ENCODE measurements around the gene SH3BGRL2.

The SH3BGRL2 gene

DNA sequence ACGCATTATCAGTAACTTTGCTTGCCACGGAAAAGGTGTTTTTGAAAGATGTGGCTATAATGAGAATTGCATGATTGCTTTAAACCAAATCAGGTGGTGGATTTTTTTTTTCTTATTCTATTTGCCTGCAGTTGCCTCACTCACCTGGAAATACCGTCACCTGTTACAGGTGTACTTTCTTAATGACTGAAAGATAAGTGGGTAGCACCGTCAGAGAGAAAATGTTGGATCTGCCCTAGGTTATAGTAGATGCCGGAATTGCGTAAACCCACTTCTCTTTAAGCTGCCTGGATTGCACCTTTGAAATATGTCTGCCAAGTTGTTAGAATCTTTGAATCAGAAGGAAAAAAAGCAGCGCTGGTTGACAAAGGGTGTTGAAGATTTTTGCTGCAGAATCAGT is 68.5 kb downstream of the SH3BGRL2 start:
- TF ChIP-seq, protein P1, sequence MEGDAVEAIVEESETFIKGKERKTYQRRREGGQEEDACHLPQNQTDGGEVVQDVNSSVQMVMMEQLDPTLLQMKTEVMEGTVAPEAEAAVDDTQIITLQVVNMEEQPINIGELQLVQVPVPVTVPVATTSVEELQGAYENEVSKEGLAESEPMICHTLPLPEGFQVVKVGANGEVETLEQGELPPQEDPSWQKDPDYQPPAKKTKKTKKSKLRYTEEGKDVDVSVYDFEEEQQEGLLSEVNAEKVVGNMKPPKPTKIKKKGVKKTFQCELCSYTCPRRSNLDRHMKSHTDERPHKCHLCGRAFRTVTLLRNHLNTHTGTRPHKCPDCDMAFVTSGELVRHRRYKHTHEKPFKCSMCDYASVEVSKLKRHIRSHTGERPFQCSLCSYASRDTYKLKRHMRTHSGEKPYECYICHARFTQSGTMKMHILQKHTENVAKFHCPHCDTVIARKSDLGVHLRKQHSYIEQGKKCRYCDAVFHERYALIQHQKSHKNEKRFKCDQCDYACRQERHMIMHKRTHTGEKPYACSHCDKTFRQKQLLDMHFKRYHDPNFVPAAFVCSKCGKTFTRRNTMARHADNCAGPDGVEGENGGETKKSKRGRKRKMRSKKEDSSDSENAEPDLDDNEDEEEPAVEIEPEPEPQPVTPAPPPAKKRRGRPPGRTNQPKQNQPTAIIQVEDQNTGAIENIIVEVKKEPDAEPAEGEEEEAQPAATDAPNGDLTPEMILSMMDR (IDR thresholded peaks at IDR 0.05; ENCODE audit: insufficient read depth, low read length, missing control alignments): no peak
- DNase-seq (ENCODE audit: low read depth, low spot score): no peak
- H3K4me3 ChIP-seq (ENCODE audit: low read depth, low read length): no peak overlapping the region
- CTCF ChIA-PET: no interaction called here
- POLR2A ChIA-PET: no interaction called here

DNA sequence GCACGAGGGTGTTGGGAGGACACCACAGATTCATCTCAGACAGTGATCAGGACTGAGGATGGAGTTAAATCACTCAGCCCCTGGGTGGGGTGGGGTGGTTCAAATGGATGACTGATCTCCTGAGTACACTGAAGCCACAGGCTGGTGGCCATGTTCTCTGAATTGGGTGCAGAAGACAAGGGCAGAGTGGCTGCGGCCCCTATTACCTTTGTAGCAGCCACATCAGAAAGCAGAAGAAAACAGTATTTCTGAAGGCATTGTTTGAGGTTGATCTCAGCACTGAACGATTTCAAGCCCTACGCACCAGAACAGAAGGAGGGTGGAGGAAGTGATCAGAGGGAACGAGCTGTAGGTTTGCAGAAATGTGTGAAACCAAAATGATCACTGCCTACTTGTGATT is 71.6 kb downstream of the SH3BGRL2 start:
- POLR2A ChIA-PET: no interaction called here
- no peak for DNase-seq (ENCODE audit: low read depth, low spot score)
- CTCF ChIA-PET: no interaction called here
- H3K4me3 ChIP-seq (ENCODE audit: low read depth, low read length): no peak overlapping the region
- TF ChIP-seq, protein P1 (IDR thresholded peaks at IDR 0.05; ENCODE audit: insufficient read depth, low read length, missing control alignments): no peak

DNA sequence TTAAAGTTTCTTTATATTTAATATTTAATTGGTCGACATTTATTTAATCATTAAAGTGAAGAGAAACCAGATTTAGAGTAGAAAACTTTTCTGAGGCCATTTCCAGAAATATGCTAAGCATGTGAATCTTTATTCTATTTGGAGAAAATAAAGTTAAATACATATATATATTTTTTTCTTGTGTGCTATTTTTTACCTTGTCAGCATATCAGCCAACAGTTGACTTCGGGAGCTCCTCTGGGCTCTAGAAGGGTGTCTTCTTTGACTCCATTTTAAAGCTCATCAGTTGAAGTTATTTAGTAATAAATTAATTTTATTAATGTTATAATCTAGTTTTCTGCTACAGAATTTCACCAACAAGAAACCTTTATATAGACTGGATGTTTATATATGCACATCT is 73.1 kb downstream of the SH3BGRL2 start:
- TF ChIP-seq, protein P1 (IDR thresholded peaks at IDR 0.05; ENCODE audit: insufficient read depth, low read length, missing control alignments): no peak
- ChIA-PET CTCF (no interaction called here), POLR2A (no interaction called here)

DNA sequence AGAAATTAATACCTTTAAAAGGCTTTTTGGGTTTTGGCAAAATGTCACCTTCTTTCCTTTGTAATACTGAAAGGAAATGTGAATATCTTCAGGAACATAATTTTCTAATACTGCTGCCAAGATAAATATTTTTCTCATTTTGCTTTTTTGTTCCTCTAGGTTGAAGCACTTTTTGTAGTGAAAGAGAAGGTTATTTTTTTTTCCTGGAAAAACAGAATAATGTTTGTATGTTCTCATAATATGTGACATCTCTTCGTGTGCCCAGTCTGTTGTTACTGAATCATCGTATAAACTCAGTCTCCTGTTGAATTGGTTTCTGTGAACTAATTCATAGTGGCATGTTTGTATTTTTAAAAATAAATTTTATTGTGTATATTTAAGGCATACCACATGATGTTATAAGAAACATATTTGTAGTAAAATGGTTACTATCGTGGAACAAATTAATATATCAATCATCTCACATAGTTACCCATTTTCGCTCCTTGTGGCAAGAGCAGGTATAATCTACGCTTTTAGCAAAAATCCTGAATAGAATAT is 74.4 kb downstream of the SH3BGRL2 start:
- POLR2A ChIA-PET: no interaction called here
- TF ChIP-seq, protein P1 (IDR thresholded peaks at IDR 0.05; ENCODE audit: insufficient read depth, low read length, missing control alignments): no peak
- DNase-seq (ENCODE audit: low read depth, low spot score): no peak
- CTCF ChIA-PET: no interaction called here
- no peak overlapping the region for H3K4me3 ChIP-seq (ENCODE audit: low read depth, low read length)

More for the DNA sequence above, 73.1 kb downstream of the SH3BGRL2 start:
- no peak for DNase-seq (ENCODE audit: low read depth, low spot score)
- no peak overlapping the region for H3K4me3 ChIP-seq (ENCODE audit: low read depth, low read length)

DNA sequence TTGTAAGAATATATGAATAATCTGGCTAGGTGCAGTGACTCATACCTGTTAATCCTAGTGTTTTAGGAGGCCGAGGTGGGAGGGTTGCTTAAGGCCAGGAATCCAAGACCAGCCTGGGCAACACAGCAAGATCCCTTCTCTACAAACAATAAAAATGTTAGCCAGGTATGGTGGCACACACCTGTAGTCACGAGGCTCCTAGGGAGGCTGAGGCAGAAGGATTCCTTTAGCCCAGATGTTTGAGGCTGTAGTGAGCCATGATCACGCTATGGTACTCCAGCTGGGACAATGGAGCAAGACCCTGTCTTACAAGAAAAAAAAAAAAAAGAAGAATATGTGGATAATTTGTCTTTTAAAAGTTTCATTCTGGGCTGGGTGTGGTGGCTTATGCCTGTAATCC is 75.4 kb downstream of the SH3BGRL2 start:
- POLR2A ChIA-PET: no interaction called here
- TF ChIP-seq, protein P1 (IDR thresholded peaks at IDR 0.05; ENCODE audit: insufficient read depth, low read length, missing control alignments): no peak
- CTCF ChIA-PET: no interaction called here
- DNase-seq (ENCODE audit: low read depth, low spot score): no peak
- no peak overlapping the region for H3K4me3 ChIP-seq (ENCODE audit: low read depth, low read length)

DNA sequence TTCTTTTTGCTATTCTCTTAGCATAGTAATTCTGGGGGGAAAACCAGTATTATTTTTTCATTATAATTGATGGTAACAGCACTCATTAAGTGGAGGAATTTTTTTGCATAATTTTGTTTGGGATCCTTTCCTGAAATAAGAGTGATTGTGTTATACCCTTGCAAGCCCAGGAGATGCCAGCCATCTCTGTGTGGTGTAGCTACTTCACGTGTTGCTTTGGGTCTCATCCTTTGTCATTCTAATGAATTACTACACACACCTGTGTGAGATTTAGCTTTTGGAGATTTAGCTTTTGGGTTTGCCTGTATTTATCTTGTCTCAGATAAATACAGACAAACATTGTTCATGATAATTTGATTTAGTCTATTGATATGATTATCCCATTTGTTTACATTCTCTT is 76.5 kb downstream of the SH3BGRL2 start:
- no peak for DNase-seq (ENCODE audit: low read depth, low spot score)
- ChIA-PET POLR2A (no interaction called here), CTCF (interaction anchor here (0.6 kb wide), 1 partner anchor 1892 kb away, joined by 3 read pairs; no protein-coding TSS in a partner anchor)
- TF ChIP-seq, protein P1 (IDR thresholded peaks at IDR 0.05; ENCODE audit: insufficient read depth, low read length, missing control alignments): no peak
- no peak overlapping the region for H3K4me3 ChIP-seq (ENCODE audit: low read depth, low read length)
